ENCODE data around the gene ATP8B4. TPM values are rescaled to one million over a fixed set of nuclear protein-coding genes. Genes with fewer than 3 reads are reported as not detected.

Gene ATP8B4
- total RNA-seq, 1 donor from 2014 or later = 9.4 TPM

- H3K36me3 ChIP-seq = no peaks in the 10 kb centered on the region
- H3K27me3 ChIP-seq = no peaks in the 10 kb centered on the region
- H3K27ac ChIP-seq = no peak overlapping the region
- H3K9me3 ChIP-seq = no peaks in the 10 kb centered on the region
- TF ChIP-seq CTCF (IDR thresholded peaks at IDR 0.05) = no peak
- ATAC-seq (no peak), DNase-seq (no peak)
- H3K4me3 ChIP-seq = no peak overlapping the region
- intact Hi-C loops (cut with DNase I) = no loop called here
- no peaks in the 10 kb centered on the region for H3K4me1 ChIP-seq
These were observed 294.3 kb downstream of the ATP8B4 start for GRCh38 chr15:49824775-49825099.

DNA sequence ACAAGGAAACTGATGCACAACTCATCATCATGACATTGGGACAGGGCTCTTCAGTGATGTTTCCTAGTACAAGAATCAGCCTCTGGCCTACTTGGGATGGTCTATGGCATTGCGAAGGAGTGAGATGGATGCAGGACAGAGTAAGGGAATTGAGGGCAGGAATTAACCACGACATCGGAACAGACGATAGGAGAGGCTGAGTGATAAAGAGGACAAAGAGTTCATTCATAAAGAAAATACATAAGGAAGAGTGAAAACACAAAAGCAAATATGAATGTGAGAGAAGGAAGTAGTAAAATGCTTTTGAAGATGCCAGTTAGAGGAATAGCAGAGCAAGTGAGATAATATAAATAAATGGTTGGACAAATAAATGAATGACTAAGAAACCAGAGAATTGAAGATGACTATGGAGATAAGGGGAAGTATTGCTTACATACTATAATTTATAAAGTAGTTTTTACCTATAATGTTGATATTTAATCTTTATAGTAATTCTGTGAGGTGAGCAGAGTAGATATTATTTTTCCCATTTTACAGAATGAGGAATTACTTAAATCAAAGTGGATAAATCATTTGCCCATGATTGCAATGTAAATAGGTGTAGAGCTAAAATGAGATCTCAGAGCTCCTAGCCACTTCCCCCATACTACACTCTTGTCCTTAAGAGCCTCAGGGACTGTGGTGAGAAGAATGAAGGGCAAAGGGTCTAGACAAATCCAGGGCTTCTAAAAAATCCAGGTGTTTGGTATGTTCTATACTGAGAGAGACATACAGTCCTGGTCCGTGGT lies 294.9 kb downstream of the ATP8B4 start:
- no peak overlapping the region for H3K27ac ChIP-seq
- no peak overlapping the region for H3K4me3 ChIP-seq
- H3K9me3 ChIP-seq = no peaks in the 10 kb centered on the region
- ATAC-seq = no peak
- no peaks in the 10 kb centered on the region for H3K27me3 ChIP-seq
- intact Hi-C loops (cut with DNase I) = no loop called here
- H3K4me1 ChIP-seq = no peaks in the 10 kb centered on the region
- DNase-seq = no peak
- no peaks in the 10 kb centered on the region for H3K36me3 ChIP-seq
- TF ChIP-seq CTCF (IDR thresholded peaks at IDR 0.05) = no peak

DNA sequence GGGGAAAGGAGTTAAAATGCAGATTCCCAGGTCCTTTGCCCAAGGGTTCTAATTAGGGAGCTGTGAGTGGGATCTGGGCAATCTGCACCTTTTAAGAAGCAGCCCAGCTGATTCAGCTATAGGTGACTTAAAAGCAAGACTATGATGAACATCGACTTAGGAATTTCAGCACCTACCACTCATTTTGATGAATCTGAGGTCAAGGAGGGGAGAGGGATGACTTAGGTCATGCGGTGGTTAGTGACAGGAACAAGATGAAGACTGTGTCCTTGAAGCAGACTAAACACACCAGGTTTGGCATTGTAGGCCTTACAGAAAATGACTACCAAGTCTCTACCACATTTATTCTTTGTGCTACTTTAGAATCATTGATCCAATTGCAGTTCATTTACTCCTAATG lies 301.9 kb downstream of the ATP8B4 start:
- intact Hi-C loops (cut with DNase I) = no loop called here
- Histone ChIP-seq H3K27ac (no peak overlapping the region), H3K9me3 (no peaks in the 10 kb centered on the region), H3K27me3 (no peaks in the 10 kb centered on the region), H3K4me3 (no peak overlapping the region), H3K36me3 (no peaks in the 10 kb centered on the region), H3K4me1 (no peaks in the 10 kb centered on the region)
- DNase-seq (no peak), ATAC-seq (no peak)
- TF ChIP-seq CTCF (IDR thresholded peaks at IDR 0.05) = no peak

DNA sequence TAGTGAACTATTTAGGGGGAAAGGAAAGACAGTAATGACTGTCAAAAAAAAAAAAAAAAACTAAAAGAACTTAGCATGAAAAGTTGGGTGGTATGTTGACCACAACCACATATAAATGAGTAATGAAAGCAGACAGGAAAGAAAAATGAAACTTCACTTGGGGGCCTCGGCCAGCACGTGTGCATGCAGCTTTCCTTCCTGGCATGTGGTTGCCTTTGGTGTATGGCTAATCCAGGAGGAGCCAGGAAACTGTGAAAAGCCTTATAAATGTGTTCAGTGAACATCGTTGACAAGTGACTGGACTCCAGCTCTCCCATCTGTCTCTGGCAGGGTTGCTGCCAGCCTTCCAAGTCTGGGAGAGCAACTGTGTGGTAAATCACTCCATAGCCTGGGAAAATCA lies 303.1 kb downstream of the ATP8B4 start:
- H3K27ac ChIP-seq = no peak overlapping the region
- H3K27me3 ChIP-seq = no peaks in the 10 kb centered on the region
- H3K36me3 ChIP-seq = no peaks in the 10 kb centered on the region
- no peak for ATAC-seq
- no peaks in the 10 kb centered on the region for H3K9me3 ChIP-seq
- intact Hi-C loops (cut with DNase I) = no loop called here
- DNase-seq = no peak
- H3K4me1 ChIP-seq = no peaks in the 10 kb centered on the region
- H3K4me3 ChIP-seq = no peak overlapping the region
- no peak for TF ChIP-seq CTCF (IDR thresholded peaks at IDR 0.05)

GRCh38 chr15:49815526-49815925 lies 303.5 kb downstream of the ATP8B4 start:
- intact Hi-C loops (cut with DNase I) = no loop called here
- TF ChIP-seq CTCF (IDR thresholded peaks at IDR 0.05) = no peak
- no peak overlapping the region for H3K27ac ChIP-seq
- H3K4me3 ChIP-seq = no peak overlapping the region
- H3K4me1 ChIP-seq = no peaks in the 10 kb centered on the region
- no peaks in the 10 kb centered on the region for H3K9me3 ChIP-seq
- ATAC-seq (no peak), DNase-seq (no peak)
- no peaks in the 10 kb centered on the region for H3K27me3 ChIP-seq
- H3K36me3 ChIP-seq = no peaks in the 10 kb centered on the region

DNA sequence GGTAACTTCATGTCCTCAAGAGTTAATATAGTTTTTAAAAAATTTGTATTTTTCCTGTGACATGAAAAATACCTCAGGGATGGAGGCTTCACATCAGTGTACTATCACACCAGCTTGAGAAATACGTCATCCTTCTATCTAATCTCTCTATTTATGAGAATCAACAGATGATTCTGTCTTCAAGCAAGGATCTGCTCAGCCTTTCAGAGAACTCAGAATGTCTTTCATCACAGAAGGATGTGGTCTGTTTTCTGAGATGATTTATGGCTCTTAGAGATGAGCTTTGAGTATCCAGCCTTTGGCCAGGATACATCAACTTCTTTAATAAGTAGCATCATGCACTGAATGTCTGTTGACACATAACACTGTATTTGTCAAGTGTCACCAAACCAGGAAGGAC lies 304.3 kb downstream of the ATP8B4 start:
- no peaks in the 10 kb centered on the region for H3K9me3 ChIP-seq
- no peaks in the 10 kb centered on the region for H3K36me3 ChIP-seq
- H3K4me1 ChIP-seq = no peaks in the 10 kb centered on the region
- H3K27ac ChIP-seq = no peak overlapping the region
- no peak for TF ChIP-seq CTCF (IDR thresholded peaks at IDR 0.05)
- no peak for DNase-seq
- intact Hi-C loops (cut with DNase I) = no loop called here
- no peaks in the 10 kb centered on the region for H3K27me3 ChIP-seq
- H3K4me3 ChIP-seq = no peak overlapping the region
- ATAC-seq = no peak

Measured in upper lobe of right lung (tissue), 1 donor.